ENCODE data around the gene TRIM29.

The TRIM29 gene

GRCh38 chr11:120141113-120141767 is 3.3 kb upstream of the TRIM29 start:
- FAIRE-seq (no peak), DNase-seq (ENCODE audit: insufficient read length, low spot score) (no peak)

- FAIRE-seq: no peak
- no peak for DNase-seq (ENCODE audit: insufficient read length, low spot score)
Observed at GRCh38 chr11:120139316-120140069, 1.6 kb upstream of the TRIM29 start.

GRCh38 chr11:120137187-120137610 is 714 bp downstream of the TRIM29 start:
- FAIRE-seq (no peak), DNase-seq (ENCODE audit: insufficient read length, low spot score) (no peak)

GRCh38 chr11:120136356-120136755 is 1.6 kb downstream of the TRIM29 start:
- no peak for FAIRE-seq
- no peak for DNase-seq (ENCODE audit: insufficient read length, low spot score)

GRCh38 chr11:120135838-120136237 is 2.1 kb downstream of the TRIM29 start:
- FAIRE-seq (no peak), DNase-seq (ENCODE audit: insufficient read length, low spot score) (no peak)

- DNase-seq (ENCODE audit: insufficient read length, low spot score) (no peak), FAIRE-seq (no peak)
Observed at GRCh38 chr11:120134931-120135228, 3.0 kb downstream of the TRIM29 start.

GRCh38 chr11:120134106-120134930 is 3.6 kb downstream of the TRIM29 start:
- FAIRE-seq (no peak), DNase-seq (ENCODE audit: insufficient read length, low spot score) (no peak)

- DNase-seq (ENCODE audit: insufficient read length, low spot score): no peak
- FAIRE-seq: no peak
Observed at GRCh38 chr11:120133216-120134105, 4.5 kb downstream of the TRIM29 start.

- DNase-seq (ENCODE audit: insufficient read length, low spot score) (no peak), FAIRE-seq (no peak)
Observed at GRCh38 chr11:120132645-120133185, 5.2 kb downstream of the TRIM29 start.

- no peak for FAIRE-seq
- DNase-seq (ENCODE audit: insufficient read length, low spot score): no peak
Observed at GRCh38 chr11:120131941-120132644, 5.8 kb downstream of the TRIM29 start.

- FAIRE-seq (no peak), DNase-seq (ENCODE audit: insufficient read length, low spot score) (no peak)
Observed at GRCh38 chr11:120130991-120131760, 6.7 kb downstream of the TRIM29 start.

GRCh38 chr11:120130176-120130980 is 7.5 kb downstream of the TRIM29 start:
- no peak for DNase-seq (ENCODE audit: insufficient read length, low spot score)
- no peak for FAIRE-seq

GRCh38 chr11:120129570-120129969 is 8.3 kb downstream of the TRIM29 start:
- FAIRE-seq: no peak
- DNase-seq (ENCODE audit: insufficient read length, low spot score): no peak

GRCh38 chr11:120128392-120129119 is 9.4 kb downstream of the TRIM29 start:
- FAIRE-seq (no peak), DNase-seq (ENCODE audit: insufficient read length, low spot score) (no peak)

- no peak for FAIRE-seq
Observed at GRCh38 chr11:120127236-120127635, 10.7 kb downstream of the TRIM29 start.

GRCh38 chr11:120126620-120127019 is 11.3 kb downstream of the TRIM29 start:
- DNase-seq (ENCODE audit: insufficient read length, low spot score) (no peak), FAIRE-seq (no peak)

More at GRCh38 chr11:120127236-120127635, 10.7 kb downstream of the TRIM29 start:
- DNase-seq (ENCODE audit: insufficient read length, low spot score): no peak

- FAIRE-seq: no peak
- no peak for DNase-seq (ENCODE audit: insufficient read length, low spot score)
Observed at GRCh38 chr11:120125509-120125908, 12.4 kb downstream of the TRIM29 start.
